Measurements from ENCODE around the gene SMAD1.

SMAD1 gene

GRCh38 chr4:145539671-145540070, 58.0 kb downstream of the SMAD1 start:
- Histone ChIP-seq H3K36me3 (ENCODE audit: control insufficient read depth, insufficient read depth, low read length) (peaks cover 10% of the 10 kb centered on the region; the same call in 1 of the 2 replicates), H3K9ac (ENCODE audit: low read depth, low read length) (no peak overlapping the region), H3K4me1 (ENCODE audit: control insufficient read depth, insufficient read depth, low read length) (peaks cover 32% of the 10 kb centered on the region), H3K27ac (ENCODE audit: low read depth, low read length) (no peak overlapping the region), H3K4me3 (ENCODE audit: low read depth, low read length) (no peak overlapping the region), H3K9me3 (ENCODE audit: control insufficient read depth, insufficient read depth, low read length) (no peaks in the 10 kb centered on the region), H3K27me3 (ENCODE audit: control insufficient read depth, insufficient read depth, low read length) (no peaks in the 10 kb centered on the region)

- Histone ChIP-seq H3K27ac (ENCODE audit: low read depth, low read length) (no peak overlapping the region), H3K4me1 (ENCODE audit: control insufficient read depth, insufficient read depth, low read length) (peaks cover 38% of the 10 kb centered on the region), H3K27me3 (ENCODE audit: control insufficient read depth, insufficient read depth, low read length) (no peaks in the 10 kb centered on the region), H3K9me3 (ENCODE audit: control insufficient read depth, insufficient read depth, low read length) (no peaks in the 10 kb centered on the region), H3K36me3 (ENCODE audit: control insufficient read depth, insufficient read depth, low read length) (peaks cover 10% of the 10 kb centered on the region; the same call in 1 of the 2 replicates), H3K9ac (ENCODE audit: low read depth, low read length) (no peak overlapping the region), H3K4me3 (ENCODE audit: low read depth, low read length) (no peak overlapping the region)
These were observed 58.6 kb downstream of the SMAD1 start for GRCh38 chr4:145540235-145540634.

- H3K27me3 ChIP-seq (ENCODE audit: control insufficient read depth, insufficient read depth, low read length), result no peaks in the 10 kb centered on the region
- no peaks in the 10 kb centered on the region for H3K9me3 ChIP-seq (ENCODE audit: control insufficient read depth, insufficient read depth, low read length)
- H3K27ac ChIP-seq (ENCODE audit: low read depth, low read length), result no peak overlapping the region
- H3K4me3 ChIP-seq (ENCODE audit: low read depth, low read length), result no peak overlapping the region
- peaks cover 10% of the 10 kb centered on the region; the same call in 1 of the 2 replicates for H3K36me3 ChIP-seq (ENCODE audit: control insufficient read depth, insufficient read depth, low read length)
- peaks cover 49% of the 10 kb centered on the region for H3K4me1 ChIP-seq (ENCODE audit: control insufficient read depth, insufficient read depth, low read length)
- no peak overlapping the region for H3K9ac ChIP-seq (ENCODE audit: low read depth, low read length)
These were observed 59.7 kb downstream of the SMAD1 start for GRCh38 chr4:145541346-145541745.

- Histone ChIP-seq H3K36me3 (ENCODE audit: control insufficient read depth, insufficient read depth, low read length) (peaks cover 32% of the 10 kb centered on the region), H3K27ac (ENCODE audit: low read depth, low read length) (peak overlapping the region; percentile 69), H3K4me3 (ENCODE audit: low read depth, low read length) (no peak overlapping the region), H3K9ac (ENCODE audit: low read depth, low read length) (no peak overlapping the region), H3K27me3 (ENCODE audit: control insufficient read depth, insufficient read depth, low read length) (no peaks in the 10 kb centered on the region), H3K4me1 (ENCODE audit: control insufficient read depth, insufficient read depth, low read length) (peaks cover 39% of the 10 kb centered on the region), H3K9me3 (ENCODE audit: control insufficient read depth, insufficient read depth, low read length) (no peaks in the 10 kb centered on the region)
These were observed 63.4 kb downstream of the SMAD1 start for GRCh38 chr4:145545031-145545430.

GRCh38 chr4:145545538-145546174, 64.0 kb downstream of the SMAD1 start:
- Histone ChIP-seq H3K4me1 (ENCODE audit: control insufficient read depth, insufficient read depth, low read length) (peaks cover 34% of the 10 kb centered on the region), H3K9ac (ENCODE audit: low read depth, low read length) (no peak overlapping the region), H3K27me3 (ENCODE audit: control insufficient read depth, insufficient read depth, low read length) (no peaks in the 10 kb centered on the region), H3K9me3 (ENCODE audit: control insufficient read depth, insufficient read depth, low read length) (no peaks in the 10 kb centered on the region), H3K4me3 (ENCODE audit: low read depth, low read length) (peak overlapping the region; percentile 16; the same call in 1 of the 2 replicates), H3K36me3 (ENCODE audit: control insufficient read depth, insufficient read depth, low read length) (peaks cover 32% of the 10 kb centered on the region), H3K27ac (ENCODE audit: low read depth, low read length) (peak overlapping the region; percentile 69)

- Histone ChIP-seq H3K4me3 (ENCODE audit: low read depth, low read length) (peak overlapping the region; percentile 16; the same call in 1 of the 2 replicates), H3K27ac (ENCODE audit: low read depth, low read length) (peak overlapping the region; percentile 69), H3K9me3 (ENCODE audit: control insufficient read depth, insufficient read depth, low read length) (no peaks in the 10 kb centered on the region), H3K36me3 (ENCODE audit: control insufficient read depth, insufficient read depth, low read length) (peaks cover 32% of the 10 kb centered on the region), H3K9ac (ENCODE audit: low read depth, low read length) (no peak overlapping the region), H3K27me3 (ENCODE audit: control insufficient read depth, insufficient read depth, low read length) (no peaks in the 10 kb centered on the region), H3K4me1 (ENCODE audit: control insufficient read depth, insufficient read depth, low read length) (peaks cover 27% of the 10 kb centered on the region)
These were observed 64.7 kb downstream of the SMAD1 start for GRCh38 chr4:145546175-145546915.

- H3K36me3 ChIP-seq (ENCODE audit: control insufficient read depth, insufficient read depth, low read length), result peaks cover 35% of the 10 kb centered on the region
- no peaks in the 10 kb centered on the region for H3K9me3 ChIP-seq (ENCODE audit: control insufficient read depth, insufficient read depth, low read length)
- peaks cover 4% of the 10 kb centered on the region; the same call in 1 of the 2 replicates for H3K4me1 ChIP-seq (ENCODE audit: control insufficient read depth, insufficient read depth, low read length)
- H3K27ac ChIP-seq (ENCODE audit: low read depth, low read length), result no peak overlapping the region
- no peaks in the 10 kb centered on the region for H3K27me3 ChIP-seq (ENCODE audit: control insufficient read depth, insufficient read depth, low read length)
- no peak overlapping the region for H3K9ac ChIP-seq (ENCODE audit: low read depth, low read length)
- H3K4me3 ChIP-seq (ENCODE audit: low read depth, low read length), result no peak overlapping the region
These were observed 70.0 kb downstream of the SMAD1 start for GRCh38 chr4:145551660-145552059.

- Histone ChIP-seq H3K27me3 (ENCODE audit: control insufficient read depth, insufficient read depth, low read length) (no peaks in the 10 kb centered on the region), H3K4me1 (ENCODE audit: control insufficient read depth, insufficient read depth, low read length) (no peaks in the 10 kb centered on the region), H3K4me3 (ENCODE audit: low read depth, low read length) (no peak overlapping the region), H3K27ac (ENCODE audit: low read depth, low read length) (no peak overlapping the region), H3K9ac (ENCODE audit: low read depth, low read length) (no peak overlapping the region), H3K9me3 (ENCODE audit: control insufficient read depth, insufficient read depth, low read length) (no peaks in the 10 kb centered on the region), H3K36me3 (ENCODE audit: control insufficient read depth, insufficient read depth, low read length) (peaks cover 33% of the 10 kb centered on the region)
These were observed 70.6 kb downstream of the SMAD1 start for GRCh38 chr4:145552181-145552822.

- Histone ChIP-seq H3K4me3 (ENCODE audit: low read depth, low read length) (no peak overlapping the region), H3K27ac (ENCODE audit: low read depth, low read length) (no peak overlapping the region), H3K36me3 (ENCODE audit: control insufficient read depth, insufficient read depth, low read length) (peaks cover 31% of the 10 kb centered on the region)
These were observed 71.7 kb downstream of the SMAD1 start for GRCh38 chr4:145553375-145553774.

GRCh38 chr4:145554691-145555090, 73.0 kb downstream of the SMAD1 start:
- H3K4me3 ChIP-seq (ENCODE audit: low read depth, low read length), result no peak overlapping the region
- no peaks in the 10 kb centered on the region for H3K27me3 ChIP-seq (ENCODE audit: control insufficient read depth, insufficient read depth, low read length)
- no peak overlapping the region for H3K9ac ChIP-seq (ENCODE audit: low read depth, low read length)
- no peak overlapping the region for H3K27ac ChIP-seq (ENCODE audit: low read depth, low read length)
- peaks cover 33% of the 10 kb centered on the region for H3K36me3 ChIP-seq (ENCODE audit: control insufficient read depth, insufficient read depth, low read length)
- no peaks in the 10 kb centered on the region for H3K9me3 ChIP-seq (ENCODE audit: control insufficient read depth, insufficient read depth, low read length)
- H3K4me1 ChIP-seq (ENCODE audit: control insufficient read depth, insufficient read depth, low read length), result no peaks in the 10 kb centered on the region

More at GRCh38 chr4:145553375-145553774, 71.7 kb downstream of the SMAD1 start:
- Histone ChIP-seq H3K4me1 (ENCODE audit: control insufficient read depth, insufficient read depth, low read length) (no peaks in the 10 kb centered on the region), H3K9me3 (ENCODE audit: control insufficient read depth, insufficient read depth, low read length) (no peaks in the 10 kb centered on the region), H3K27me3 (ENCODE audit: control insufficient read depth, insufficient read depth, low read length) (no peaks in the 10 kb centered on the region), H3K9ac (ENCODE audit: low read depth, low read length) (no peak overlapping the region)

GRCh38 chr4:145557720-145558119, 76.1 kb downstream of the SMAD1 start:
- Histone ChIP-seq H3K4me1 (ENCODE audit: control insufficient read depth, insufficient read depth, low read length) (no peaks in the 10 kb centered on the region), H3K4me3 (ENCODE audit: low read depth, low read length) (no peak overlapping the region), H3K27ac (ENCODE audit: low read depth, low read length) (no peak overlapping the region), H3K36me3 (ENCODE audit: control insufficient read depth, insufficient read depth, low read length) (peaks cover 30% of the 10 kb centered on the region), H3K9me3 (ENCODE audit: control insufficient read depth, insufficient read depth, low read length) (no peaks in the 10 kb centered on the region), H3K27me3 (ENCODE audit: control insufficient read depth, insufficient read depth, low read length) (no peaks in the 10 kb centered on the region), H3K9ac (ENCODE audit: low read depth, low read length) (no peak overlapping the region)

Measured in HUES48 (cell line).